SU-DHL-6 (cell line): ENCODE measurements around the gene PPP1R14C.

Source experiments
- H2AFZ ChIP-seq: fragments of 200-600 bp; sonication (generic); 2 replicates; pipeline ENCODE4 v1.6.1; 2014; ENCODE audit warnings: low read depth, mild to moderate bottlenecking, moderate library complexity, mixed read lengths, antibody characterized with exemption, low read length; ENCODE audit not compliant: severe bottlenecking
- H3F3A ChIP-seq: fragments of 200-600 bp; shearing (Covaris generic); 2 replicates; pipeline ENCODE4 v1.6.0; 2016; ENCODE audit warnings: antibody characterized with exemption, mild to moderate bottlenecking; ENCODE audit not compliant: insufficient read depth
- H3K27ac ChIP-seq: fragments of 200-600 bp; sonication (generic); 2 replicates; pipeline ENCODE4 v1.5.1; 2016; ENCODE audit warnings: low read depth, mild to moderate bottlenecking, low read length, moderate library complexity, mixed read lengths
- H3K27me3 ChIP-seq: fragments of 200-600 bp; sonication (generic), shearing (Covaris generic); 2 replicates; pipeline ENCODE4 v1.6.0; 2014; ENCODE audit warnings: mild to moderate bottlenecking, low read length
- H3K36me3 ChIP-seq: fragments of 200-600 bp; sonication (generic); 2 replicates; pipeline ENCODE4 v1.6.1; 2014; ENCODE audit warnings: mild to moderate bottlenecking, low read length, mixed read lengths
- H3K4me2 ChIP-seq: fragments of 300-600, 200-600 bp; shearing (Covaris generic), sonication (generic); 2 replicates; pipeline ENCODE4 v1.6.0; 2014; ENCODE audit warnings: low read length, low read depth, mild to moderate bottlenecking; ENCODE audit not compliant: poor library complexity, severe bottlenecking
- H3K4me3 ChIP-seq: fragments of 200-600 bp; sonication (generic); 2 replicates; pipeline ENCODE4 v1.5.1; 2014; ENCODE audit warnings: antibody characterized with exemption, low read length, mild to moderate bottlenecking, mixed read lengths; ENCODE audit not compliant: insufficient read depth, poor library complexity, severe bottlenecking
- H3K79me2 ChIP-seq: fragments of 200-600 bp; sonication (generic); 2 replicates; pipeline ENCODE4 v1.6.1; 2014; ENCODE audit warnings: mild to moderate bottlenecking, low read length, moderate library complexity; ENCODE audit not compliant: insufficient read depth
- H3K9ac ChIP-seq: fragments of 200-600 bp; sonication (generic); 2 replicates; pipeline ENCODE4 v1.7.0; 2014; ENCODE audit warnings: mild to moderate bottlenecking, low read length
- H3K9me2 ChIP-seq: fragments of 200-600 bp; sonication (generic); replicated peaks from 2 replicates; pipeline ENCODE4 v1.6.1; 2014; ENCODE audit warnings: low read length; ENCODE audit not compliant: insufficient read depth
- H3K9me3 ChIP-seq: fragments of 200-600 bp; sonication (generic); 2 replicates; pipeline ENCODE4 v1.6.1; 2014; ENCODE audit warnings: low read length, mixed read lengths; ENCODE audit not compliant: insufficient read depth
- H4K20me1 ChIP-seq: fragments of 200-600 bp; sonication (generic); 2 replicates; pipeline ENCODE4 v1.6.1; 2014; ENCODE audit warnings: low read depth, mild to moderate bottlenecking, antibody characterized with exemption, low read length, moderate library complexity, mixed read lengths
- EZH2phosphoT487 ChIP-seq: fragments of 200-600 bp; sonication (generic), shearing (Covaris generic); conservative IDR thresholded peaks from 2 replicates; pipeline ENCODE4 v1.6.1; 2018; ENCODE audit warnings: mild to moderate bottlenecking, antibody characterized with exemption, low read length, moderate library complexity, mixed read lengths
- TF ChIP-seq, protein P1 (sequence below): fragments of 200-600 bp; sonication (generic); IDR thresholded peaks from one replicate; pipeline ENCODE4 v1.5.1; 2017; ENCODE audit warnings: antibody characterized with exemption, mild to moderate bottlenecking, low read length, moderate library complexity; ENCODE audit not compliant: insufficient read depth, poor library complexity, severe bottlenecking

Gene PPP1R14C

DNA sequence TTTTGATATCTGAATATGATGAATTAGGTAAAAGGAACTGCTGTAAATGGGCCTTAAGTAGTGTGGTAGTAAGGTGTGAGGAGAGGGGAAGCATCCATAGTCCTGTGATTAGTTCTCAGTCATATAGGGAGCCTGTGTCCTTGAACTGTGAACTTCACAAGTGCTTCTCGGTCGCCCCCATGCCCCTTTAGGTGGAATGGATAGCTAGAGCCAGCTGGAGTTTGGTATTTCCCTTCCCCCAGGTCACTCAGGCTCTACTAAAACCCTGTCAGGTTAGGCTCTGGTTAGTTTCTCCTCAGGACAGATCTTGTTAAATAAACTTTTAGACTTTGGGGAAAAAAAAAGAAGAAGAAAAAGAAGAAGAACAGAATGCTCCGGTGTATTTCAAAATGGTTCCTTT lies 82.0 kb downstream of the PPP1R14C start:
- Histone ChIP-seq H4K20me1 (no peaks in the 10 kb centered on the region), H3F3A (no peaks in the 10 kb centered on the region), H3K9ac (no peak overlapping the region), H3K36me3 (no peaks in the 10 kb centered on the region), H3K79me2 (no peaks in the 10 kb centered on the region), H3K9me2 (no peaks in the 10 kb centered on the region), H2AFZ (no peak overlapping the region), H3K4me2 (no peak overlapping the region), H3K4me3 (no peak overlapping the region), H3K9me3 (no peaks in the 10 kb centered on the region), H3K27me3 (no peaks in the 10 kb centered on the region), H3K27ac (no peak overlapping the region)
- TF ChIP-seq EZH2phosphoT487 = no peak
- TF ChIP-seq, protein P1, sequence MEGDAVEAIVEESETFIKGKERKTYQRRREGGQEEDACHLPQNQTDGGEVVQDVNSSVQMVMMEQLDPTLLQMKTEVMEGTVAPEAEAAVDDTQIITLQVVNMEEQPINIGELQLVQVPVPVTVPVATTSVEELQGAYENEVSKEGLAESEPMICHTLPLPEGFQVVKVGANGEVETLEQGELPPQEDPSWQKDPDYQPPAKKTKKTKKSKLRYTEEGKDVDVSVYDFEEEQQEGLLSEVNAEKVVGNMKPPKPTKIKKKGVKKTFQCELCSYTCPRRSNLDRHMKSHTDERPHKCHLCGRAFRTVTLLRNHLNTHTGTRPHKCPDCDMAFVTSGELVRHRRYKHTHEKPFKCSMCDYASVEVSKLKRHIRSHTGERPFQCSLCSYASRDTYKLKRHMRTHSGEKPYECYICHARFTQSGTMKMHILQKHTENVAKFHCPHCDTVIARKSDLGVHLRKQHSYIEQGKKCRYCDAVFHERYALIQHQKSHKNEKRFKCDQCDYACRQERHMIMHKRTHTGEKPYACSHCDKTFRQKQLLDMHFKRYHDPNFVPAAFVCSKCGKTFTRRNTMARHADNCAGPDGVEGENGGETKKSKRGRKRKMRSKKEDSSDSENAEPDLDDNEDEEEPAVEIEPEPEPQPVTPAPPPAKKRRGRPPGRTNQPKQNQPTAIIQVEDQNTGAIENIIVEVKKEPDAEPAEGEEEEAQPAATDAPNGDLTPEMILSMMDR = no peak

DNA sequence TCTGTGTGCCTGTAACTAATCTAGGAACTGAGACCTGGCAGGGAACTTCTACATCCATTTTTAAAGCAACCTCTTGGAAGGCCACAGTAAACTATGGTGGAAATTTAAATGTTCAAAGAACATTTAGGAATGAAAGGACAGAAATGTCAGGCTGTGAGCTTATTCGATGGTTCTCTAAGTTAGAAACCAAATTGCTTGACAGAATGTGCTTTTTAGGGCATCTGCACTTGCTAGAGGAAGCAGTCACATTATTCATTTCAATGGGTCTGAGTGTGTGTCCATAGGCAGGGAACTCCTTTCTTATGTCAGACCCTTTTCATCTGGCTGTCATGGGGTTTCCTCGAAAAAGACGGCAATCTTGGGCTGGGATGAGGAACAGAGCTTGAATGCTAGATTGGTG lies 84.4 kb downstream of the PPP1R14C start:
- Histone ChIP-seq H3K36me3 (no peaks in the 10 kb centered on the region), H3K4me2 (no peak overlapping the region), H3K27ac (no peak overlapping the region), H3K27me3 (no peaks in the 10 kb centered on the region), H3F3A (no peaks in the 10 kb centered on the region), H4K20me1 (no peaks in the 10 kb centered on the region), H3K4me3 (no peak overlapping the region), H2AFZ (no peak overlapping the region), H3K9ac (no peak overlapping the region), H3K9me2 (no peaks in the 10 kb centered on the region), H3K79me2 (no peaks in the 10 kb centered on the region), H3K9me3 (no peaks in the 10 kb centered on the region)
- TF ChIP-seq, protein P1 = no peak
- no peak for TF ChIP-seq EZH2phosphoT487

DNA sequence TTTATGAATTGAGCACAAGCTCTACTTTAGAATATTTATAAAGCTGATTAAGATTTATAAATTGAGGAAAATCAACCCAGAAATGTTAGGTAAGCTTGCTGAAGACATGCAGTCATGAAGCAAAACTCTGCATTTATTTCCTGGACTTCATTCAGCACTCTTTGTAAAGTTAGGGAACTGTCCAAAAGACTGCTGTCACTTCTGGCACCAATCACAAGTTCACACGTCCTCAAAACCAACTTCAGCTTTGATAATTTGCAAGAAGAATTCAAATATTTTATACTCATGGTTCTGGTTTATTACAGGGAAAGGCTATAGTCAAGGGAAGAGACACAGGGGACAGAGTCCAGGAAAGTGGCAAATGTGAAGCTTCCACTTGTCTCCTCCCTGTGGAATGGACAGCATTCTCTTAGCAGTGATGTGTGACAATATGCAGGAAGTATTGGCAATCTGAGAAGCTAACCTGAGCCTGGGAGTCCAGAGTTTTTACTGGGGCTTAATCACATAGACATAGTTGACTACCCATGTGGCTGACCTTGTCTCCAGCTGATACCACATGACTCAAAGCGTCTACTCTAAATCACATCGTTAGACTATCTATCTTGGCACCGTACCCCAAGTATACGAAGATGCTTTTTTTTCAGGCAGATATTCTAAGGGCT lies 85.4 kb downstream of the PPP1R14C start:
- Histone ChIP-seq H3K79me2 (no peaks in the 10 kb centered on the region), H3F3A (no peaks in the 10 kb centered on the region), H3K27me3 (no peaks in the 10 kb centered on the region), H3K4me2 (no peak overlapping the region), H3K9ac (no peak overlapping the region), H3K36me3 (no peaks in the 10 kb centered on the region), H4K20me1 (no peaks in the 10 kb centered on the region), H3K9me3 (no peaks in the 10 kb centered on the region), H3K9me2 (no peaks in the 10 kb centered on the region), H2AFZ (no peak overlapping the region), H3K27ac (no peak overlapping the region), H3K4me3 (no peak overlapping the region)
- no peak for TF ChIP-seq EZH2phosphoT487
- TF ChIP-seq, protein P1 = no peak
